ENCODE data around the gene JPT2. TPM values are rescaled to one million over a fixed set of nuclear protein-coding genes. Genes with fewer than 3 reads are reported as not detected.
"Not testable (repeated sequence)": the region's sequence is repeated elsewhere in the genome, so short reads cannot be mapped to it uniquely, and the experiment has no call there.

JPT2 gene
- total RNA-seq, 1 experiment from 2014 or later, result 26.2 TPM

DNA sequence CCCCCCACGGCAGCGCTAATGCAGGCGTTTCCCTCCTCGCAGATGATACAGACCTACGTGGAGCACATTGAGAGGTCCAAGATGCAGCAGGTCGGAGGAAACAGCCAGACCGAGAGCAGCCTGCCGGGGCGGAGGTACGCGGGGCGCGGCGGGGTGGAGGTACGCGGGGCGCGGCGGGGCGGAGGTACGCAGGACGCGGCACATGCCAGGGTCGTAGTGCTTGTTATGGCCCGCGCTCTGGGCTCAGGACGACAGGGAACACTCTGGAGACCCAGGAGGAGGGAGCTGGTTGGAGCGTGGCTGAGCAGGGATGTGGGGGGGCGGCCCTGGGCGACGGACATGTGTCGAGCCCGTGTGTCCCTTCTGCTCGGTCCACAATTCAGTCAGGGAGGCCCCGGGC, 51.4 kb downstream of the JPT2 start:
- Histone ChIP-seq H4K20me1 (ENCODE audit: insufficient read depth, low read depth, low read length) (no peaks in the 10 kb centered on the region), H3K79me2 (ENCODE audit: low read length) (peaks cover 16% of the 10 kb centered on the region), H3K9ac (ENCODE audit: low read length) (no peak overlapping the region), H2AFZ (ENCODE audit: low read length) (no peak overlapping the region), H3K4me3 (ENCODE audit: low read length) (no peak overlapping the region), H3K36me3 (ENCODE audit: insufficient read depth, low read length) (peaks cover 41% of the 10 kb centered on the region), H3K9me3 (ENCODE audit: low read length) (no peaks in the 10 kb centered on the region; the same call in 1 of the 2 replicates), H3K27ac (ENCODE audit: low read length) (no peak overlapping the region), H3K4me1 (ENCODE audit: low read length) (no peaks in the 10 kb centered on the region), H3K9me2 (replicated peaks; ENCODE audit: insufficient read depth, low read length) (no peaks in the 10 kb centered on the region), H3K4me2 (ENCODE audit: low read depth, low read length, poor library complexity, severe bottlenecking) (no peak overlapping the region), H3K27me3 (ENCODE audit: low read length) (no peaks in the 10 kb centered on the region)
- DNase-seq, result no peak

DNA sequence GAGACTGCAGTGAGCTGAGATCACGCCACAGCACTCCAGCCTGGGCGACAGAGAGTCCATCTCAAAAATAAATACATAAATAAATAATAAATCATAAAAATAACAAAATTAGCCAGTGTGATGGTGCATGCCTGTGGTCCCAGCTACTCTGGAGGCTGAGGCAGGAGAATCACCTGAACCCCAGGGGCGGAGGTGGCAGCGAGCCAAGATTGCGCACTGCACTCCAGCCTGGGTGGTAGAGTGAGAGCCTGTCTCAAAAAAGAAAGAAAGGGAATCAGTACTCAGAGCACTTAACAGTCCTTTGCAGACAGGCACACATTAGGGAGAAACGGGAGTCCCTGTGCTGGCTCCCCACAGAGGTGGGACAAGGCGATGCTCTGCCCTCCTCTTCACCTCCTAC, 53.0 kb downstream of the JPT2 start:
- Histone ChIP-seq H3K79me2 (ENCODE audit: low read length) (peaks cover 8% of the 10 kb centered on the region), H3K4me3 (ENCODE audit: low read length) (no peak overlapping the region), H3K27me3 (ENCODE audit: low read length) (no peaks in the 10 kb centered on the region), H3K36me3 (ENCODE audit: insufficient read depth, low read length) (peaks cover 39% of the 10 kb centered on the region), H3K4me2 (ENCODE audit: low read depth, low read length, poor library complexity, severe bottlenecking) (no peak overlapping the region), H3K9ac (ENCODE audit: low read length) (no peak overlapping the region), H4K20me1 (ENCODE audit: insufficient read depth, low read depth, low read length) (no peaks in the 10 kb centered on the region), H3K9me2 (replicated peaks; ENCODE audit: insufficient read depth, low read length) (no peaks in the 10 kb centered on the region), H3K27ac (ENCODE audit: low read length) (no peak overlapping the region), H3K4me1 (ENCODE audit: low read length) (no peaks in the 10 kb centered on the region), H2AFZ (ENCODE audit: low read length) (no peak overlapping the region), H3K9me3 (ENCODE audit: low read length) (peaks cover 4% of the 10 kb centered on the region; the same call in 1 of the 2 replicates)
- no peak for DNase-seq

DNA sequence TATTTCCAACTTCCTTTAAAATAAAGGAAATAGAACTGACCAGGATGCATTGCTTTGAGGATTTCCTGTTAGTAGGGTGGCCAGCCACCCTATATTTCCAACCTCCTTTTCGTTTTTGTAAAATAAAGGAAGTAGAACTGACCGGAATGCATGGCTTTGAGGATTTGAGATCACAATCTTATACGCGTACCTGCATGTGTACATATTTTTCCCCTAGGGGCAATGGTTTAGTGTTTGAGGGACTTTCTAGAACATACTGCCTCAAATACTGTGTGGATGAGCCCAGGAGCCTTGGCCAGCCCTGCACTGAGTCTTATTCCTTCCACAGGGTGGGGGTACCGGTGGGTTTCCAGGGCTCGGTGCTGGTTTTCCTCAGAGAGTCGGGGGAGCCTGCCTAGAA, 53.5 kb downstream of the JPT2 start:
- Histone ChIP-seq H3K27me3 (ENCODE audit: low read length) (no peaks in the 10 kb centered on the region), H3K4me2 (ENCODE audit: low read depth, low read length, poor library complexity, severe bottlenecking) (no peak overlapping the region), H3K27ac (ENCODE audit: low read length) (no peak overlapping the region), H2AFZ (ENCODE audit: low read length) (no peak overlapping the region), H3K9ac (ENCODE audit: low read length) (no peak overlapping the region), H3K4me3 (ENCODE audit: low read length) (no peak overlapping the region), H4K20me1 (ENCODE audit: insufficient read depth, low read depth, low read length) (no peaks in the 10 kb centered on the region), H3K9me3 (ENCODE audit: low read length) (peaks cover 4% of the 10 kb centered on the region; the same call in 1 of the 2 replicates), H3K9me2 (replicated peaks; ENCODE audit: insufficient read depth, low read length) (no peaks in the 10 kb centered on the region), H3K79me2 (ENCODE audit: low read length) (peaks cover 6% of the 10 kb centered on the region), H3K36me3 (ENCODE audit: insufficient read depth, low read length) (peaks cover 39% of the 10 kb centered on the region), H3K4me1 (ENCODE audit: low read length) (no peaks in the 10 kb centered on the region)
- DNase-seq, result no peak

DNA sequence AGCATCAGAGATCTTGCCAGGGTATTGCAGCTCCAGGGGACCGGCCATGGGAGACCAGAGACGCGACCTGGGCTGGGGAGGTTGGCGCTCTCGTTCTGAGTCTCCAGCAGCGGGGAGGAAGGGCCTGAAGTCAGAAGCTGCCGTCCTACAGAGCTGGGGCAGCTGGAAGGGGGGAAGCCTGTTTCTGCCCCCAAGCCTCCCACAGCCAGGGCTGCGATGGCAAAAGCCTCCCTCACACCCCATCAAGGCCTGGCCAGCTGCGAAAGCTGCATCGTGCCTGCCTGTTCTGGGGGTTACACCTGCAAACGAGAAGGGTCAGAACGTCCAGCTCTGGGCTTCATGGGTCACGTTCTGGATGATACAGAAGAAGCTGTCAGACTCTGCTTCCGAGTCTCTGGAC, 54.0 kb downstream of the JPT2 start:
- Histone ChIP-seq H3K27me3 (ENCODE audit: low read length) (no peaks in the 10 kb centered on the region), H3K4me3 (ENCODE audit: low read length) (no peak overlapping the region), H3K79me2 (ENCODE audit: low read length) (peaks cover 3% of the 10 kb centered on the region; the same call in 1 of the 2 replicates), H3K9ac (ENCODE audit: low read length) (no peak overlapping the region), H2AFZ (ENCODE audit: low read length) (no peak overlapping the region), H3K4me1 (ENCODE audit: low read length) (no peaks in the 10 kb centered on the region), H3K4me2 (ENCODE audit: low read depth, low read length, poor library complexity, severe bottlenecking) (no peak overlapping the region), H4K20me1 (ENCODE audit: insufficient read depth, low read depth, low read length) (no peaks in the 10 kb centered on the region), H3K9me3 (ENCODE audit: low read length) (peaks cover 4% of the 10 kb centered on the region; the same call in 1 of the 2 replicates), H3K9me2 (replicated peaks; ENCODE audit: insufficient read depth, low read length) (no peaks in the 10 kb centered on the region), H3K27ac (ENCODE audit: low read length) (no peak overlapping the region), H3K36me3 (ENCODE audit: insufficient read depth, low read length) (peaks cover 36% of the 10 kb centered on the region; the same call in 1 of the 2 replicates)
- no peak for DNase-seq

DNA sequence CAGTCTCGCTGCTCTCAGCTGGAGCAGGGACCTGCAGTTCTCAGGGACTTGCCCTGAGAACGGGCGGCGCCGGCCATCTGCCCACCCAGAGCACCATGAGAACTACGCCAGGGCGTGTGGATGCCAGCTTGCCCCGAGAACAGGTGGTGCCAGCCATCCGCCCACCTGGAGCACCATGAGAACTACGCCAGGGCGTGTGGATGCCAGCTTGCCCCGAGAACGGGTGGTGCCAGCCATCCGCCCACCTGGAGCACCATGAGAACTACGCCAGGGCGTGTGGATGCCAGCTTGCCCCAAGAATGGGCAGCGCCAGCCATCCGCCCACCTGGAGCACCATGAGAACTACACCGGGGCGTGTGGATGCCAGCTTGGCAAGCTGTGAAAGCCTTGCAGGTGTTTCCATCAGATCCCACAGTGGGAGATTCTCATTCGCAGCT, 54.5 kb downstream of the JPT2 start:
- not testable (repeated sequence) for H2AFZ ChIP-seq (ENCODE audit: low read length); H3K4me3 ChIP-seq (ENCODE audit: low read length); H3K9ac ChIP-seq (ENCODE audit: low read length); H3K27ac ChIP-seq (ENCODE audit: low read length); H3K79me2 ChIP-seq (ENCODE audit: low read length); H3K9me2 ChIP-seq (replicated peaks; ENCODE audit: insufficient read depth, low read length); H4K20me1 ChIP-seq (ENCODE audit: insufficient read depth, low read depth, low read length); H3K9me3 ChIP-seq (ENCODE audit: low read length); H3K4me2 ChIP-seq (ENCODE audit: low read depth, low read length, poor library complexity, severe bottlenecking); H3K4me1 ChIP-seq (ENCODE audit: low read length); DNase-seq; H3K27me3 ChIP-seq (ENCODE audit: low read length)
- H3K36me3 ChIP-seq (ENCODE audit: insufficient read depth, low read length), result peaks cover 34% of the 10 kb centered on the region; the same call in 1 of the 2 replicates

DNA sequence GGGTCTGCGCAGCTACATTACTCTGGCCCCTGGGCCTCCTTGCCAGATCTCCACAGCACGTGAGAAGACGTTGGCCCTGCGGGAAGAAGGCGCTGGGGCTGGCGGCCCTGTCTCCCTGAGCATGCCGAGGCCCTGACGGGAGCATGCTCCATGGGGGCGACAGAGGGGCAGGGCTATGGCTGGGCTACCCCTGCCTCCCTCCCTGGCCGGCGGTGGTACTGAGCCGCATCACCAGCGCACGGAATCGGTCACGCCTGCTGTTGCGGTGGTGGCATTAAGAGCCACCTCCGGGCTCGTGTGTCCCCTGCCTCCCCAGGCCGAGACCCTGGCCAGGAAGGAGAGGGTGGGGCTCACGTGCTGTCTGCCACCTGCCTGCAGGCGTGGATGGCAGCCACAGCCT, 56.0 kb downstream of the JPT2 start:
- Histone ChIP-seq H3K9ac (ENCODE audit: low read length) (no peak overlapping the region), H3K4me1 (ENCODE audit: low read length) (no peaks in the 10 kb centered on the region), H3K36me3 (ENCODE audit: insufficient read depth, low read length) (peaks cover 32% of the 10 kb centered on the region; the same call in 1 of the 2 replicates), H3K27me3 (ENCODE audit: low read length) (no peaks in the 10 kb centered on the region), H3K9me2 (replicated peaks; ENCODE audit: insufficient read depth, low read length) (no peaks in the 10 kb centered on the region), H3K79me2 (ENCODE audit: low read length) (peaks cover 3% of the 10 kb centered on the region; the same call in 1 of the 2 replicates), H3K27ac (ENCODE audit: low read length) (no peak overlapping the region), H2AFZ (ENCODE audit: low read length) (no peak overlapping the region), H3K9me3 (ENCODE audit: low read length) (peaks cover 4% of the 10 kb centered on the region; the same call in 1 of the 2 replicates), H3K4me3 (ENCODE audit: low read length) (no peak overlapping the region), H4K20me1 (ENCODE audit: insufficient read depth, low read depth, low read length) (no peaks in the 10 kb centered on the region), H3K4me2 (ENCODE audit: low read depth, low read length, poor library complexity, severe bottlenecking) (no peak overlapping the region)
- DNase-seq, result no peak

DNA sequence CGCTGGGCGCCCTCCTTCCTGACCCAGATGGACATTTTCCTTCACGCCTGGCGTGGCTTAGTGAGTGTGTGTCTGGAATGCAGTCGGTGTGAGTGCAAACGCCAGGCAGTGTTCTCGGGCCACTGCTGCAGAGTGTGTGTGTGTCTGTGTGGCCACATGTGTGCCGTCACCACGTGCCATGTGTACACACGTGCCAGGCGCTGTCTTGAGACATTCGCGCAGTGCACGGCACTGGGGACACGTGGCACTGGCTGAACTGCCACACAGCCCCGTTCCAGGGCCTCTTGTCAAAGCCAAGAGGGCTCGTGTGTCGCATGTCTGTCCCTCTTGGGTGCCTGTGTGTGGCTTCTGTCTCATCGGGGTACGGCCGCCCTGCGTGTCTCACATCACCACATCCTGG, 56.7 kb downstream of the JPT2 start:
- no peak overlapping the region for H3K9ac ChIP-seq (ENCODE audit: low read length)
- H3K4me3 ChIP-seq (ENCODE audit: low read length), result no peak overlapping the region
- peaks cover 3% of the 10 kb centered on the region; the same call in 1 of the 2 replicates for H3K79me2 ChIP-seq (ENCODE audit: low read length)
- no peaks in the 10 kb centered on the region for H3K27me3 ChIP-seq (ENCODE audit: low read length)
- no peaks in the 10 kb centered on the region for H3K4me1 ChIP-seq (ENCODE audit: low read length)
- no peaks in the 10 kb centered on the region for H3K9me2 ChIP-seq (replicated peaks; ENCODE audit: insufficient read depth, low read length)
- H3K9me3 ChIP-seq (ENCODE audit: low read length), result peaks cover 4% of the 10 kb centered on the region; the same call in 1 of the 2 replicates
- H2AFZ ChIP-seq (ENCODE audit: low read length), result no peak overlapping the region
- no peak overlapping the region for H3K4me2 ChIP-seq (ENCODE audit: low read depth, low read length, poor library complexity, severe bottlenecking)
- H3K27ac ChIP-seq (ENCODE audit: low read length), result no peak overlapping the region
- H3K36me3 ChIP-seq (ENCODE audit: insufficient read depth, low read length), result peaks cover 32% of the 10 kb centered on the region; the same call in 1 of the 2 replicates
- no peaks in the 10 kb centered on the region for H4K20me1 ChIP-seq (ENCODE audit: insufficient read depth, low read depth, low read length)
- no peak for DNase-seq

DNA sequence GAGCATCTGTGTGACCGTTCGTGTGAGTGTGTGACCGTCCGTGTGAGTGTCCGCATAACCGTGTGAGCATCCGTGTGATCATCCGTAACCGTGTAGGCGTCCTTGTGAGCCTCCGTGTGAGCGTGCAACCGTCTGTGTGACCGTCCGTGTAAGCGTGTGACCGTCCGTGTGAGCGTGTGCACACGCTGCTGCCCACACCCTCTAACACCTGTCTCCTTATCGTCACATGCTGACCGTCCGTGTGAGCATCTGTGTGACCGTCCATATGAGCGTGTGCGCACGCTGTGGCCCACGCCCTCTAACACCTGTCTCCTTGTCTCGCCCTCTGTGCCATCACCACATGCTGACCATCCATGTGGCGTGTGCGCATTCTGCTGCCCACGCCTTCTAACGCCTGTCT, 62.2 kb downstream of the JPT2 start:
- H4K20me1 ChIP-seq (ENCODE audit: insufficient read depth, low read depth, low read length), result no peaks in the 10 kb centered on the region
- no peaks in the 10 kb centered on the region for H3K79me2 ChIP-seq (ENCODE audit: low read length)
- no peaks in the 10 kb centered on the region for H3K9me2 ChIP-seq (replicated peaks; ENCODE audit: insufficient read depth, low read length)
- no peak overlapping the region for H3K9ac ChIP-seq (ENCODE audit: low read length)
- DNase-seq, result no peak
- no peaks in the 10 kb centered on the region for H3K4me1 ChIP-seq (ENCODE audit: low read length)
- no peaks in the 10 kb centered on the region for H3K27me3 ChIP-seq (ENCODE audit: low read length)
- H2AFZ ChIP-seq (ENCODE audit: low read length), result no peak overlapping the region
- no peaks in the 10 kb centered on the region for H3K36me3 ChIP-seq (ENCODE audit: insufficient read depth, low read length)
- H3K4me3 ChIP-seq (ENCODE audit: low read length), result no peak overlapping the region
- H3K9me3 ChIP-seq (ENCODE audit: low read length), result peaks cover 4% of the 10 kb centered on the region; the same call in 1 of the 2 replicates
- no peak overlapping the region for H3K27ac ChIP-seq (ENCODE audit: low read length)
- no peak overlapping the region for H3K4me2 ChIP-seq (ENCODE audit: low read depth, low read length, poor library complexity, severe bottlenecking)

All from Karpas-422 (cell line).